C4-2B (cell line): ENCODE results near the gene GBGT1.
"Not testable (repeated sequence)": the region's sequence is repeated elsewhere in the genome, so short reads cannot be mapped to it uniquely, and the experiment has no call there.

Source experiments
- ZFX ChIP-seq: fragments of 450-650 bp; IDR thresholded peaks from 2 replicates; pipeline ENCODE4 v1.6.1; 2017
- TF ChIP-seq, protein P1 (sequence below): fragments of 450-650 bp; conservative IDR thresholded peaks from 2 replicates; pipeline ENCODE4 v1.5.1; 2017; ENCODE audit warnings: mild to moderate bottlenecking

DNA sequence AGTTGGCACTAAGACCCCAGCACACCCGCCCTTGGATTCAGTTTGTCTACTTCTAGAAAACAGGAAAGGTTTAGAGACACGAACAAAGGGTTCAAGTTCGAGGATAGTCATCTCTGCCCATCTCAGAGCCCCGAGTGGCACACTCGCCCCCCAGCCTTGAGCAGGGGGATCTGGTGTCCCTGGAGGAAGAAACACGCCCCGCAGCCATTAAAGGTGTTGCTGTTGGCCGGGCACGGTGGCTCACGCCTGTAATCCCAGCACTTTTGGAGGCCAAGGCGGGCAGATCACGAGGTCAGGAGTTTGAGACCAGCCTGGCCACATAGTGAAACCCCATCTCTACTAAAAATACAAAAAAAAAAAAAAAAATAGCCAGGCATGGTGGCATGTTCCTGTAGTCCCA, 6.0 kb upstream of the GBGT1 start:
- TF ChIP-seq, protein P1, sequence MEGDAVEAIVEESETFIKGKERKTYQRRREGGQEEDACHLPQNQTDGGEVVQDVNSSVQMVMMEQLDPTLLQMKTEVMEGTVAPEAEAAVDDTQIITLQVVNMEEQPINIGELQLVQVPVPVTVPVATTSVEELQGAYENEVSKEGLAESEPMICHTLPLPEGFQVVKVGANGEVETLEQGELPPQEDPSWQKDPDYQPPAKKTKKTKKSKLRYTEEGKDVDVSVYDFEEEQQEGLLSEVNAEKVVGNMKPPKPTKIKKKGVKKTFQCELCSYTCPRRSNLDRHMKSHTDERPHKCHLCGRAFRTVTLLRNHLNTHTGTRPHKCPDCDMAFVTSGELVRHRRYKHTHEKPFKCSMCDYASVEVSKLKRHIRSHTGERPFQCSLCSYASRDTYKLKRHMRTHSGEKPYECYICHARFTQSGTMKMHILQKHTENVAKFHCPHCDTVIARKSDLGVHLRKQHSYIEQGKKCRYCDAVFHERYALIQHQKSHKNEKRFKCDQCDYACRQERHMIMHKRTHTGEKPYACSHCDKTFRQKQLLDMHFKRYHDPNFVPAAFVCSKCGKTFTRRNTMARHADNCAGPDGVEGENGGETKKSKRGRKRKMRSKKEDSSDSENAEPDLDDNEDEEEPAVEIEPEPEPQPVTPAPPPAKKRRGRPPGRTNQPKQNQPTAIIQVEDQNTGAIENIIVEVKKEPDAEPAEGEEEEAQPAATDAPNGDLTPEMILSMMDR = not testable (repeated sequence)
- not testable (repeated sequence) for TF ChIP-seq ZFX
